Prostate gland (tissue), 2 donors: Measurements from ENCODE around the gene MEF2B. TPM values are rescaled to one million over a fixed set of nuclear protein-coding genes. Genes with fewer than 3 reads are reported as not detected.

Experiments
- DNase-seq: peaks from one replicate; pipeline ENCODE4 v3.0.0-alpha.2; 2019; ENCODE audit warnings: low spot score
- H3K27ac ChIP-seq, 2 donors: fragments of 200-600 bp; sonication (generic); 2 replicates each; pipeline ENCODE4 v1.5.1; 2017 to 2019
- H3K27me3 ChIP-seq: fragments of 200-600 bp; sonication (generic); replicated peaks from 2 replicates; pipeline ENCODE4 v1.5.1; 2019; ENCODE audit not compliant: insufficient read depth
- H3K36me3 ChIP-seq, 2 donors: fragments of 200-600 bp; sonication (generic); 1 replicate in 1 of 2; 2 replicates in 1 of 2; pipeline versions ENCODE4 v1.5.1 to v1.8.1; 2017 to 2019
- H3K4me1 ChIP-seq: fragments of 200-600 bp; sonication (generic); replicated peaks from 2 replicates; pipeline ENCODE4 v1.5.1; 2019
- H3K4me3 ChIP-seq, 2 donors: fragments of 200-600 bp; sonication (generic); 2 replicates each; pipeline ENCODE4 v1.5.1; 2017 to 2019
- H3K9me3 ChIP-seq: fragments of 200-600 bp; sonication (generic); 2 replicates; pipeline ENCODE4 v1.5.1; 2017
- POLR2A ChIP-seq: fragments of 450-650 bp; IDR thresholded peaks from one replicate; pipeline ENCODE4 v1.6.1; 2016; ENCODE audit warnings: antibody characterized with exemption, mild to moderate bottlenecking
- POLR2AphosphoS5 ChIP-seq: sonication (generic); formaldehyde crosslinking; IDR thresholded peaks from one replicate; pipeline ENCODE4 v1.6.1; 2017; ENCODE audit warnings: antibody characterized with exemption
- WGBS: methylation state at CpG from one replicate; pipeline ENCODE4 v1.1.5; 2018; 5-methylcytosine and 5-hydroxymethylcytosine counted together
- intact Hi-C: fragments of 100-400 bp; cut with DNase I; formaldehyde crosslinking; loops from one replicate; pipeline ENCODE4 v1.14.2; 2022
- total RNA-seq, 2 donors: library from RNA; depleted of rRNA; stranded (reverse); fragments of >200 nt; gene quantifications; one replicate each; pipeline ENCODE4 v1.1.0, GENCODE V29; 2016
- TF ChIP-seq, protein P1 (sequence below), 4 experiments: fragments of 200-600 bp in 2 of 4; fragments of 450-650 bp in 2 of 4; sonication (generic) in 2 of 4; IDR thresholded peaks; 1 replicate in 3 of 4; 2 replicates in 1 of 4; pipeline ENCODE4 v1.5.1; 2016 to 2019; ENCODE audit warnings: antibody characterized with exemption in 4 of 4, mild to moderate bottlenecking in 2 of 4, moderate library complexity in 2 of 4

MEF2B gene
- total RNA-seq, 2 donors from 2014 or later, result not detected

DNA sequence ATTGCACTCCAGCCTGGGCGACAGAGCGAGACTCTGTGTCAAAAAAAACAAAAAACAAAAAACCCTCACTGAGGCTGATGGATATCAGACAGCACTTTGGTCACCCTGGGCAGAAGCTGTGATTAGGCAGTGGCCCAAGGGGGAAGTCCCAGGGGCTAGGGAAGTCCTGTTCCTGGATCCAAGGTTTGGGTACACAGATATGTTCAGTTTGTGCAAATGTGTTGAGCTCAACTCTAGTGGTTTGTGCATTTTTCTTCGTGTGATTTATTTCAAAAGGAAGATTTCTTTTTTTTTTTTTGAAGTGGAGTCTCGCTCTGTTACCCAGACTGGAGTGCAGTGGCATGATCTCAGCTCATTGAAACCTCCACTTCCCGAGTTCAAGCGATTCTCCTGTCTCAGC is 12.3 kb downstream of the MEF2B start:
- no peaks in the 10 kb centered on the region for H3K4me1 ChIP-seq
- H3K4me3 ChIP-seq, result no peak overlapping the region
- intact Hi-C loops, result no loop called here
- no peaks in the 10 kb centered on the region for H3K9me3 ChIP-seq
- no peak for DNase-seq
- WGBS, result 91% methylated on average over 6 of the region's 6 CpGs
- H3K27ac ChIP-seq, result no peak overlapping the region
- no peaks in the 10 kb centered on the region for H3K27me3 ChIP-seq
- no peaks in the 10 kb centered on the region for H3K36me3 ChIP-seq
- no peak for TF ChIP-seq POLR2AphosphoS5
- TF ChIP-seq, protein P1, sequence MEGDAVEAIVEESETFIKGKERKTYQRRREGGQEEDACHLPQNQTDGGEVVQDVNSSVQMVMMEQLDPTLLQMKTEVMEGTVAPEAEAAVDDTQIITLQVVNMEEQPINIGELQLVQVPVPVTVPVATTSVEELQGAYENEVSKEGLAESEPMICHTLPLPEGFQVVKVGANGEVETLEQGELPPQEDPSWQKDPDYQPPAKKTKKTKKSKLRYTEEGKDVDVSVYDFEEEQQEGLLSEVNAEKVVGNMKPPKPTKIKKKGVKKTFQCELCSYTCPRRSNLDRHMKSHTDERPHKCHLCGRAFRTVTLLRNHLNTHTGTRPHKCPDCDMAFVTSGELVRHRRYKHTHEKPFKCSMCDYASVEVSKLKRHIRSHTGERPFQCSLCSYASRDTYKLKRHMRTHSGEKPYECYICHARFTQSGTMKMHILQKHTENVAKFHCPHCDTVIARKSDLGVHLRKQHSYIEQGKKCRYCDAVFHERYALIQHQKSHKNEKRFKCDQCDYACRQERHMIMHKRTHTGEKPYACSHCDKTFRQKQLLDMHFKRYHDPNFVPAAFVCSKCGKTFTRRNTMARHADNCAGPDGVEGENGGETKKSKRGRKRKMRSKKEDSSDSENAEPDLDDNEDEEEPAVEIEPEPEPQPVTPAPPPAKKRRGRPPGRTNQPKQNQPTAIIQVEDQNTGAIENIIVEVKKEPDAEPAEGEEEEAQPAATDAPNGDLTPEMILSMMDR (IDR thresholded peaks at IDR 0.05), result no peak
- TF ChIP-seq POLR2A, result no peak

DNA sequence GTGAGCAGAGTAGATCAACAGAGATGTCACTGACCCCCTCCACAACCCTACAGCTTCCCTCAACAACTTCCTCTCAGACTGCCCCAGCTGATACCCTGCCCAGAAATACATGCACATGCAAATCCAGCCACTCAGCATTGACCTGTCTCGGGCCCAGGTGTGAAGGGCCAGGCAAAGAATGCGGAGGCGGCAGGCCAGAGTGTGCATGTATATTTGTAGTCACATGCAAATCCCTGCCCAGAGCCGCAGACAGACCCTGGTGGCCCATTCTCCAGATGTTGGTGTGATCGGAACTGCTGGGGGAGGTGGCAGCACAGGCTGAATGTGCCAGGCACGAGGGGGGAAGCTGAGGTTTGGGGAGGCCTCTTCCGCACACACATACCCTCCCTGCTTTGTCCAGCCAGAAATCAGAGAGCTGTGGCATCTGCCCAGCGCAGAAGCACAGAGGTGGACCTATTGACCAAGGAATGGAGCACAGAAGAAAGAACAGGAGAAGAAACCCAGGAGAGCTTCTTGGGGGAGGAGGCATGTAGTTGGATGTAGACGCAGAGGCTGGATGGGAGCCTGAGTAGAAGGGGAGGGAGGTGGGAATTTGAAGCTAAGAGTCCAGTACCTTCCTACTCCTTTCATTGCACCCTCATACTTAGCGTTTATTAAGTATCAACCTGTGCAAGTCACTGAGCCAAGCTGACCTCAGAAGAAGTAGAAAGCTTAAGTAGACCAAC is 14.4 kb downstream of the MEF2B start:
- no peak for DNase-seq
- H3K4me3 ChIP-seq, result no peak overlapping the region
- no peaks in the 10 kb centered on the region for H3K36me3 ChIP-seq
- no peaks in the 10 kb centered on the region for H3K27me3 ChIP-seq
- no peaks in the 10 kb centered on the region for H3K9me3 ChIP-seq
- H3K4me1 ChIP-seq, result no peaks in the 10 kb centered on the region
- TF ChIP-seq POLR2A (no peak), POLR2AphosphoS5 (no peak)
- TF ChIP-seq, protein P1 (IDR thresholded peaks at IDR 0.05), result no peak
- 97% methylated on average over 10 of the region's 10 CpGs for WGBS
- intact Hi-C loops, result no loop called here
- H3K27ac ChIP-seq, result no peak overlapping the region

DNA sequence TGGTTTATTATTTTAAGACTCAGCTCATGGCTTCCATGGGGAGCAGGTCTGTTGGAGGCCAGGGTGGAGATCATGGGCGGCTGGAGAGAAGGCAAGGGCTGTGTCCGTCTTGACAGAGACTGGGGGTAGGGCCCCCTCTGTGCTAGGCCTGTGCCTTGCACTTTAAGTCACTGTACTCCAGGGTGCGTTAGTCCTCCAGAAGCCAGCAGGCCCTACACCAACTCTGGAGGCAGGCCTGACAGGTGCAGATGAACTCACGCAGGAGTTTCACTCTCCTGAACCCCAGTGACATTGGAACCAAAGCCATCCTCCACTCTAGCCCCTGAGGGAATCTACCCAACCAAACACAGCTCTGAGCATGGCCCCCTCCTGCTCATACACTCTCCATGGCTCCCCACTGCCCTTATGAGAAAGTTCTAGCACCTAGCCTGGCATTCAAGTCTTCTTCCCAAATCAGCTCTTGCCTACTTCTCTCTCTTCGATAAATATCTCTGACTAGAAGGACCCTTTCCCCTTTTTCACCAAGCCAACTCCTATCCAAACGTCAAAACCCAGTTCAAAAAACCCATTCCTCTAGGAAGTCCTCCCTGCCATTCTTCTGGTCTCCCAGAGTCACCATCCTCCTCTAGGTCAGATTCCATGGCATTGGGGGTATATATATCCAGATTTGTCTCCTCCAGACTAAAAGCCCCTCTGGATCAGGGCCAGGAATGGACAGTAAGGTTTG is 15.1 kb downstream of the MEF2B start:
- Histone ChIP-seq H3K4me1 (no peaks in the 10 kb centered on the region), H3K27ac (no peak overlapping the region), H3K4me3 (no peak overlapping the region), H3K27me3 (no peaks in the 10 kb centered on the region), H3K36me3 (no peaks in the 10 kb centered on the region), H3K9me3 (no peaks in the 10 kb centered on the region)
- TF ChIP-seq POLR2A (no peak), POLR2AphosphoS5 (no peak)
- TF ChIP-seq, protein P1 (IDR thresholded peaks at IDR 0.05), result no peak
- 93% methylated on average over 6 of the region's 6 CpGs for WGBS
- intact Hi-C loops, result no loop called here
- DNase-seq, result no peak

DNA sequence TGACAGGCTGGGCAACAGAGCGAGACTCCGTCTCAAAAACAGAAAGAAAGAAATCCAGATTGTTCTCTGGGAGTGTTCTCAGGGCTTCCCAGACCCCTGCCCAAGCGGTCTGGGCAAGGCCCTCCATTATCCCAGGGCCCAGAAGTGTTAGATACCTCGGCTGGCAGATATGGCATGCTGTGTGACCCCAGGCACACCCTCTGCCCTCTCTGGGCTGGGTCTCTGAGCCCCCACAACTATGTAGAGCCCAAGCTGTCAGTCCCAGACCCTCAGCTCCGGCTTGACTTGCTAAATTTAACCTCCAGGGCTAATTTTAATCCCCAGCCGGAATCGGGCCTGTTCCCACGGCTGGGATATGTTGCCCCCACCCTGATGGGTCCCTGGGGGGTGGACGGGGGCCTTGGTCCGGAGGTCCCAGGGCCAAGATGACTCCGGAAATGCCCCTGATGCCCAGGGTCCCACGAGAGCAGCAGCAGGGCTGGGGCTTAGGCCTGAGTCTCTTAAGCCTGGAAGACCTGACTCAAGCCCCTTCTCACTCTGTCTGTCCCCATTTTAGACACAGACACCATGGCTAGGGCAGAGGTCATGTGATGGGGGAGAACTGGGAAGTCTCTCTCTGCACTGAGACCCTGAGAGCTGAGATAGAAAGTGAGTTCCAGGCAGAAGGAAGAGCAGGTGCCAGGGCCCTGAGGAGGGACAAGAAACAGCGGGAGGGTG is 17.2 kb downstream of the MEF2B start:
- 87% methylated on average over 13 of the region's 13 CpGs for WGBS
- no peak for TF ChIP-seq POLR2A
- no peak for TF ChIP-seq POLR2AphosphoS5
- TF ChIP-seq, protein P1 (IDR thresholded peaks at IDR 0.05), result no peak

More for the DNA sequence above, 17.2 kb downstream of the MEF2B start:
- Histone ChIP-seq H3K36me3 (no peaks in the 10 kb centered on the region), H3K27ac (no peak overlapping the region), H3K4me1 (no peaks in the 10 kb centered on the region), H3K4me3 (no peak overlapping the region), H3K27me3 (no peaks in the 10 kb centered on the region), H3K9me3 (no peaks in the 10 kb centered on the region)
- no peak for DNase-seq
- intact Hi-C loops, result no loop called here
